ENCODE results near the gene PHF3. TPM values are rescaled to one million over a fixed set of nuclear protein-coding genes. Genes with fewer than 3 reads are reported as not detected.

The PHF3 gene
- total RNA-seq, 1 donor from 2014 or later, result 61.1 TPM

DNA sequence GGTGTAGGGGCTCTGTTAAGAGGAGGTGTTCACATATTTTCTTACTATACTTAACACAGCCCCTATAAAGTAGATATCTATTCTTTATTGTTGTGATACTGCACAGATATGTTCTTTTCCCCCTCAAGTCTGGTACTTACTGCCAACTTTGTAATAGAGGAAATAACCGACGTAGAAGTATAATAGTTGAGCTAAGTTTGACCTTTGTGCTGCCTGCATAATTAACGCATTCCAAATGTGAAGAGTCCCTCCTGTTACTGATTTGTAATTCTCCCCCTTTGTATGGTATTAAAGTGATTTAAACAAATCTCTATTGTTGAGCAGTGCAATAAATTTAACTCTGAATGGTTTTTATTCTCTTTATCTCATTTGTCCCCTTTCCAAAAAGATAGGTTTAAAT, 39.0 kb downstream of the PHF3 start:
- no peak overlapping the region for H3K4me3 ChIP-seq
- DNase-seq, result no peak
- ATAC-seq, result no peak
- peaks cover 31% of the 10 kb centered on the region for H3K4me1 ChIP-seq
- H3K27me3 ChIP-seq, result no peaks in the 10 kb centered on the region
- intact Hi-C loops (cut with DNase I), result no loop called here
- no peak overlapping the region for H3K27ac ChIP-seq
- no peaks in the 10 kb centered on the region for H3K36me3 ChIP-seq
- no peaks in the 10 kb centered on the region for H3K9me3 ChIP-seq
- TF ChIP-seq CTCF (IDR thresholded peaks at IDR 0.05), result no peak

- intact Hi-C loops (cut with DNase I), result no loop called here
- peaks cover 31% of the 10 kb centered on the region for H3K4me1 ChIP-seq
Observed at GRCh38 chr6:63675138-63675537, 39.5 kb downstream of the PHF3 start.

GRCh38 chr6:63676412-63677114, 41.0 kb downstream of the PHF3 start:
- ATAC-seq (no peak), DNase-seq (no peak)
- intact Hi-C loops (cut with DNase I), result no loop called here
- Histone ChIP-seq H3K27me3 (no peaks in the 10 kb centered on the region), H3K9me3 (no peaks in the 10 kb centered on the region), H3K27ac (no peak overlapping the region), H3K36me3 (no peaks in the 10 kb centered on the region), H3K4me1 (peaks cover 31% of the 10 kb centered on the region), H3K4me3 (no peak overlapping the region)
- TF ChIP-seq CTCF (IDR thresholded peaks at IDR 0.05), result no peak

More at GRCh38 chr6:63675138-63675537, 39.5 kb downstream of the PHF3 start:
- Histone ChIP-seq H3K9me3 (no peaks in the 10 kb centered on the region), H3K27me3 (no peaks in the 10 kb centered on the region), H3K27ac (no peak overlapping the region), H3K36me3 (no peaks in the 10 kb centered on the region), H3K4me3 (no peak overlapping the region)
- no peak for TF ChIP-seq CTCF (IDR thresholded peaks at IDR 0.05)
- no peak for ATAC-seq
- no peak for DNase-seq

DNA sequence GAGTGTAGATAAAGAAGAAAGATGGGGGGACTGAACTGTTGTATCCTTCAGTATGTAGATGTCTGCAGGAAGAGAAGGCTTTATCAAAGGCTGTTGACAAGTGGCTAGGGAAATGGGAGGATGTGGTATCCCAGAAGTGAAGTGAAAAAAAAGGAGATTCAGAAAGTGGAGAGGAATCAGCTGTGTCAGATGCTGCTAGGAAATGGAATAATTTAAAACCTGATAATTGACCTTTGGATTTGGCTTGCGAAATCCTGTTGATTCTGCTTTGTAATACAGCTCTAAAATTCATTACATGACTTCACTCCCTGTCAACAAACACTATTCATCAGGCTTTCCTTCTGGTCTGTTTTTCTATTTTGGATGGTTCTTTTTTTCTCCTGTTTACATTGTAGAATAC, 41.7 kb downstream of the PHF3 start:
- peaks cover 31% of the 10 kb centered on the region for H3K4me1 ChIP-seq
- intact Hi-C loops (cut with DNase I), result no loop called here
- no peak for DNase-seq
- H3K9me3 ChIP-seq, result no peaks in the 10 kb centered on the region
- ATAC-seq, result no peak
- no peak overlapping the region for H3K4me3 ChIP-seq
- no peaks in the 10 kb centered on the region for H3K36me3 ChIP-seq
- no peaks in the 10 kb centered on the region for H3K27me3 ChIP-seq
- no peak for TF ChIP-seq CTCF (IDR thresholded peaks at IDR 0.05)
- no peak overlapping the region for H3K27ac ChIP-seq

DNA sequence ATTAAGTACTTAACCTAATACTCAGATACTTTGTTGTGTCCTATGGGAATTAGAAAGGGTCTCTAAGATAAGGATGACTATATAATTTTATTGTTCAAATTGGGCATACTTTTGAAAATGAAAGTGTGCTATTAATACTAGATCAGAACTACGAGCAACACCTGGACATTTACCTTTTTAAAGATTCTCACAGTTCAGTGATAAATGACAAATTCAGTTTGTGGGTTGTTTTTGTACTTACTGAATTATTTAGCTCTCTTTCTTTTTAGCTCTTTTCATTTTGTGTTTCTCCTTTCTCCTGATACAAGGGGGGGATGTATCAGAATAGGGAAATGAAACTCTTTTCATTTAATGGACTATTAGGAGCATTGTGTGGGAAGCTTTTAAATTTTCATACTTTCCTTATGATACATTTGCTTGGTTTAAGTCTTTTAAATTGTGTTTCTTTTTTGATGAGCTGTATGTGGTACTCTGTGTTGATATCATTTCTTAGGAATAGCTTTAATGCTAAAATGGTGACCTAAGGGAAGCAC, 47.5 kb downstream of the PHF3 start:
- Histone ChIP-seq H3K9me3 (no peaks in the 10 kb centered on the region), H3K27me3 (no peaks in the 10 kb centered on the region), H3K36me3 (peaks cover 23% of the 10 kb centered on the region), H3K27ac (no peak overlapping the region), H3K4me3 (no peak overlapping the region), H3K4me1 (no peaks in the 10 kb centered on the region)
- ATAC-seq (no peak), DNase-seq (no peak)
- intact Hi-C loops (cut with DNase I), result no loop called here
- TF ChIP-seq CTCF (IDR thresholded peaks at IDR 0.05), result no peak

All from upper lobe of right lung (tissue), 1 donor.